A549 (cell line): Measurements from ENCODE around the gene LAMB2. TPM values are rescaled to one million over a fixed set of nuclear protein-coding genes. Genes with fewer than 3 reads are reported as not detected.
A peak's percentile ranks its signal among the peaks of the same experiment; 100 is the strongest.

Experiments
- ATAC-seq, 2 experiments: fragments of 200-7000 bp in 1 of 2; fragments of >200 bp in 1 of 2; cut with Nextera tagmentation in 1 of 2; cut with Tn5 transposase in 1 of 2; 3 replicates each; pipeline versions ENCODE4 v1.8.0 to v1.9.1; 2018 to 2020; ENCODE audit warnings: mild to moderate bottlenecking in 1 of 2, moderate library complexity in 1 of 2
- CTCF ChIA-PET: fragments of 300-600 bp; sonication (Branson Sonifier 250); formaldehyde crosslinking; extraction: SDS; loops from one replicate; lab custom pipeline; 2021; ENCODE audit warnings: antibody characterized with exemption, inconsistent platforms; lab: Yijun Ruan, JAX
- POLR2A ChIA-PET: fragments of 350-600 bp; formaldehyde crosslinking; extraction: SDS; loops from one replicate; lab custom pipeline; 2021; ENCODE audit warnings: antibody characterized with exemption, inconsistent platforms; lab: Yijun Ruan, JAX
- DNase-seq, 2 experiments: peaks; one replicate each; pipeline versions ENCODE4 v3.0.0 to v3.0.0-alpha.2; 2011 to 2016; ENCODE audit warnings: low read depth in 1 of 2, low spot score in 1 of 2
- FAIRE-seq: peaks from 2 replicates; lab custom pipeline; 2011; peaks lifted over from hg19 to GRCh38; lab: Jason Lieb, UNC
- H3K27ac ChIP-seq, 2 experiments: fragments of >200 bp; sonication (Bioruptor Twin); formaldehyde crosslinking; 3 replicates each; pipeline ENCODE4 v1.5.1; 2016 to 2017
- H3K4me1 ChIP-seq: fragments of >200 bp; sonication (Bioruptor Twin); formaldehyde crosslinking; 3 replicates; pipeline ENCODE4 v1.6.1; 2016
- H3K4me2 ChIP-seq: fragments of >200 bp; sonication (Bioruptor Twin); formaldehyde crosslinking; 3 replicates; pipeline ENCODE4 v1.6.1; 2016
- H3K4me3 ChIP-seq: fragments of >200 bp; sonication (Bioruptor Twin); formaldehyde crosslinking; 3 replicates; pipeline ENCODE4 v1.5.1; 2016
- H3K9me3 ChIP-seq: fragments of >200 bp; sonication (Bioruptor Twin); formaldehyde crosslinking; 3 replicates; pipeline ENCODE4 v1.6.1; 2016
- CBX2 ChIP-seq: fragments of 200-600 bp; sonication (generic); IDR thresholded peaks from 2 replicates; pipeline ENCODE4 v1.6.1; 2016; ENCODE audit warnings: low read depth, mild to moderate bottlenecking, borderline replicate concordance
- CHD4 ChIP-seq: fragments of 200-600 bp; sonication (generic); IDR thresholded peaks from 2 replicates; pipeline ENCODE4 v1.6.1; 2016; ENCODE audit warnings: antibody characterized with exemption, mild to moderate bottlenecking, borderline replicate concordance
- ESRRA ChIP-seq: fragments of 150-350 bp; IDR thresholded peaks from 2 replicates; pipeline ENCODE4 v1.6.1; 2014; ENCODE audit warnings: mild to moderate bottlenecking, low read length, borderline replicate concordance
- FOSB ChIP-seq: fragments of 250-450 bp; sonication (Bioruptor Pico); IDR thresholded peaks from 2 replicates; pipeline ENCODE4 v1.5.0; 2020; ENCODE audit warnings: mild to moderate bottlenecking, moderate library complexity
- HOXA7 ChIP-seq: fragments of 250-450 bp; sonication (Bioruptor Pico); IDR thresholded peaks from 2 replicates; pipeline ENCODE4 v1.5.0; 2020; ENCODE audit warnings: mild to moderate bottlenecking, moderate library complexity
- JUNB ChIP-seq: fragments of >200 bp; sonication (Bioruptor Twin); formaldehyde crosslinking; IDR thresholded peaks from 2 replicates; pipeline ENCODE4 v1.6.1; 2016
- KDM1A ChIP-seq: fragments of 200-600 bp; sonication (generic); IDR thresholded peaks from 2 replicates; pipeline ENCODE4 v1.6.1; 2016; ENCODE audit warnings: low read depth, mild to moderate bottlenecking
- KDM5A ChIP-seq: fragments of 200-600 bp; sonication (generic); IDR thresholded peaks from 2 replicates; pipeline ENCODE4 v1.6.1; 2016; ENCODE audit warnings: antibody characterized with exemption, mild to moderate bottlenecking
- MAFK ChIP-seq: fragments of 450-650 bp; IDR thresholded peaks from 2 replicates; pipeline ENCODE4 v1.6.1; 2014; ENCODE audit not compliant: partially characterized antibody
- MAZ ChIP-seq: fragments of 150-350 bp; IDR thresholded peaks from 2 replicates; pipeline ENCODE4 v1.6.1; 2014; ENCODE audit warnings: antibody characterized with exemption, low read depth, low read length, borderline replicate concordance
- MYC ChIP-seq: IDR thresholded peaks from 2 replicates; pipeline ENCODE4 v1.6.1; 2012; ENCODE audit warnings: mild to moderate bottlenecking, inconsistent platforms, low read length, improper control_type of control experiment, borderline replicate concordance
- NR3C1 ChIP-seq: fragments of >200 bp; sonication (Bioruptor Twin); formaldehyde crosslinking; IDR thresholded peaks from 3 replicates; pipeline ENCODE4 v1.6.1; 2017
- POLR2A ChIP-seq: IDR thresholded peaks from 2 replicates; pipeline ENCODE4 v1.6.1; 2012; ENCODE audit warnings: mild to moderate bottlenecking, low read length
- RCOR1 ChIP-seq: fragments of 150-350 bp; IDR thresholded peaks from 2 replicates; pipeline ENCODE4 v1.6.1; 2014; ENCODE audit warnings: antibody characterized with exemption, low read length, low read depth
- RFX5 ChIP-seq: fragments of 450-650 bp; IDR thresholded peaks from 2 replicates; pipeline ENCODE4 v1.7.1; 2014; ENCODE audit warnings: antibody characterized with exemption, mild to moderate bottlenecking, moderate library complexity
- SMC3 ChIP-seq: fragments of >200 bp; sonication (Bioruptor Twin); formaldehyde crosslinking; IDR thresholded peaks from 3 replicates; pipeline ENCODE4 v1.6.1; 2018; ENCODE audit warnings: inconsistent platforms
- SREBF2 ChIP-seq: fragments of 450-650 bp; IDR thresholded peaks from 2 replicates; pipeline ENCODE4 v1.6.1; 2014; ENCODE audit warnings: mild to moderate bottlenecking, moderate library complexity
- WGBS: methylation state at CpG from one replicate; pipeline ENCODE4 v1.1.6; 2017; ENCODE audit errors: missing lambda C conversion rate; 5-methylcytosine and 5-hydroxymethylcytosine counted together
- polyA plus RNA-seq, 4 experiments: library from polyadenylated mRNA; depleted of rRNA in 3 of 4; stranded (reverse); fragments of >200 nt; fragmentation: RNase III in 1 of 4; extraction: RNeasy Plus Mini Kit Qiagen cat#74134 plus additional on column Dnase treatment in 1 of 4; gene quantifications; 2 replicates in 3 of 4; 3 replicates in 1 of 4; pipeline ENCODE4 v1.2.3, GENCODE V29; 2011 to 2017
- TF ChIP-seq, protein P1 (sequence below): fragments of 250-450 bp; sonication (Bioruptor Pico); IDR thresholded peaks from 2 replicates; pipeline ENCODE4 v1.5.0; 2020; ENCODE audit warnings: low read depth, mild to moderate bottlenecking, moderate library complexity
- TF ChIP-seq, protein P2 (sequence below): fragments of 150-350 bp; IDR thresholded peaks from 2 replicates; pipeline ENCODE4 v1.6.1; 2014; ENCODE audit warnings: low read depth, mild to moderate bottlenecking, low read length
- TF ChIP-seq, protein P3 (sequence below): fragments of 200-600 bp; sonication (generic); IDR thresholded peaks from 2 replicates; pipeline ENCODE4 v1.6.1; 2016; ENCODE audit warnings: antibody characterized with exemption, mild to moderate bottlenecking, moderate library complexity
- TF ChIP-seq, protein P4 (sequence below): fragments of >200 bp; sonication (Bioruptor Twin); formaldehyde crosslinking; IDR thresholded peaks from 2 replicates; pipeline ENCODE4 v1.6.1; 2016
- TF ChIP-seq, protein P5 (sequence below): fragments of 450-650 bp; IDR thresholded peaks from 2 replicates; pipeline ENCODE4 v1.6.1; 2014; ENCODE audit warnings: antibody characterized with exemption
- TF ChIP-seq, protein P6 (sequence below): IDR thresholded peaks from 2 replicates; pipeline ENCODE4 v1.6.1; 2012; ENCODE audit warnings: low read depth, borderline replicate concordance
- TF ChIP-seq, protein P7 (sequence below): IDR thresholded peaks from 2 replicates; pipeline ENCODE4 v1.6.1; 2012
- TF ChIP-seq, protein P8 (sequence below): fragments of >200 bp; sonication (Bioruptor Twin); formaldehyde crosslinking; IDR thresholded peaks from 3 replicates; pipeline ENCODE4 v1.6.1; 2016

The LAMB2 gene
- polyA plus RNA-seq, 2 of the 4 experiments (the other 2 are of a cell fraction), result 87.3 to 146 TPM

DNA sequence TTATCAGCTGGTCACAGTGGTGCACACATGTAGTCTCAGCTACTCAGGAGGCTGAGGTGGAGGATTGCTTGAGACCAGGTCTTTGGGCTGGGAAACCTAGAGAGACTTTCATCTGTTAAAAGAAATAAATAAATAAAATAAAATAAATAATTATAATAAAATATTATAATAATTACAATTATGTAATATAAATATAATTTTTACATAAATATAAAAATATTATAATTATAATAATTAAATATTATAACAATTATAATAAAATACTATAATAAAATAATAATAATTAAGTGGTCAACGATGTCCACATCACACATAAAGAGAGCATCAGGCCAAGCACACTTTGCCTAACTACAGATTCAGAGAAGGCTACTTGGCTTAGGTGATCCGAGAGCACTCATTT lies 53.6 kb downstream of the LAMB2 start:
- no peak overlapping the region for H3K27ac ChIP-seq
- FAIRE-seq (no peak), ATAC-seq (no peak), DNase-seq (no peak)
- H3K9me3 ChIP-seq, result no peaks in the 10 kb centered on the region
- no peak overlapping the region for H3K4me3 ChIP-seq
- H3K4me2 ChIP-seq, result no peak overlapping the region
- 98% methylated on average over 2 of the region's 2 CpGs for WGBS
- ChIA-PET CTCF (interaction anchor here (0.7 kb wide), 1 partner anchor 119 kb away, joined by 3 read pairs; no protein-coding TSS in a partner anchor), POLR2A (no interaction called here)
- no peak for TF ChIP-seq MYC
- TF ChIP-seq POLR2A, result no peak
- TF ChIP-seq, protein P1, sequence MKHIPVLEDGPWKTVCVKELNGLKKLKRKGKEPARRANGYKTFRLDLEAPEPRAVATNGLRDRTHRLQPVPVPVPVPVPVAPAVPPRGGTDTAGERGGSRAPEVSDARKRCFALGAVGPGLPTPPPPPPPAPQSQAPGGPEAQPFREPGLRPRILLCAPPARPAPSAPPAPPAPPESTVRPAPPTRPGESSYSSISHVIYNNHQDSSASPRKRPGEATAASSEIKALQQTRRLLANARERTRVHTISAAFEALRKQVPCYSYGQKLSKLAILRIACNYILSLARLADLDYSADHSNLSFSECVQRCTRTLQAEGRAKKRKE (CRISPR knock-in tag), result no peak
- TF ChIP-seq MAZ, result no peak
- TF ChIP-seq CBX2, result no peak
- TF ChIP-seq, protein P2, sequence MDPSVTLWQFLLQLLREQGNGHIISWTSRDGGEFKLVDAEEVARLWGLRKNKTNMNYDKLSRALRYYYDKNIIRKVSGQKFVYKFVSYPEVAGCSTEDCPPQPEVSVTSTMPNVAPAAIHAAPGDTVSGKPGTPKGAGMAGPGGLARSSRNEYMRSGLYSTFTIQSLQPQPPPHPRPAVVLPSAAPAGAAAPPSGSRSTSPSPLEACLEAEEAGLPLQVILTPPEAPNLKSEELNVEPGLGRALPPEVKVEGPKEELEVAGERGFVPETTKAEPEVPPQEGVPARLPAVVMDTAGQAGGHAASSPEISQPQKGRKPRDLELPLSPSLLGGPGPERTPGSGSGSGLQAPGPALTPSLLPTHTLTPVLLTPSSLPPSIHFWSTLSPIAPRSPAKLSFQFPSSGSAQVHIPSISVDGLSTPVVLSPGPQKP, result no peak
- no peaks in the 10 kb centered on the region for H3K4me1 ChIP-seq

DNA sequence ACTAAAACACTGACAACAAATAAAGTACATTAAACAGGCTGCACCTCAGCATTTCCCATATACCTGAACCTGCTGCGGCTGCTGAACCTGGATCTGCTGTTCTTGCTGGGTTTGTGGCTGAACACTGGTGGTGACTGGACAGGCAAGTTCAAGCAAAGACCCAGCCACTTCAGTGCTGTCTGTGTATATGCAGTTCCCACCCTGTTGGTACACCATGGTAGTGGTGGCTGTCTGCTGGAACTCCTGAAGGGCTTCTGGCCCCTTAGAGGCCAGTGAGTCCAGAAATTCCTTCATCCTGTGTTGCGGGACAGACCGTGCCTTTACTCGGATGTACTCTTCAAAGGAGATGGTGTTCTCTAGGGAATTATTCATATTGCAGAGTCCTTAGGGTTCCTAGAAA lies 56.2 kb downstream of the LAMB2 start:
- no peak overlapping the region for H3K27ac ChIP-seq
- FAIRE-seq, result no peak
- ChIA-PET POLR2A (no interaction called here), CTCF (no interaction called here)
- H3K4me2 ChIP-seq, result no peak overlapping the region
- peak in 1 of 2 experiments; percentile 38; a peak in 1 of 6 replicates for ATAC-seq
- 96% methylated on average over 4 of the region's 4 CpGs for WGBS
- TF ChIP-seq MAFK, result no peak
- no peak for TF ChIP-seq CHD4
- TF ChIP-seq, protein P3, sequence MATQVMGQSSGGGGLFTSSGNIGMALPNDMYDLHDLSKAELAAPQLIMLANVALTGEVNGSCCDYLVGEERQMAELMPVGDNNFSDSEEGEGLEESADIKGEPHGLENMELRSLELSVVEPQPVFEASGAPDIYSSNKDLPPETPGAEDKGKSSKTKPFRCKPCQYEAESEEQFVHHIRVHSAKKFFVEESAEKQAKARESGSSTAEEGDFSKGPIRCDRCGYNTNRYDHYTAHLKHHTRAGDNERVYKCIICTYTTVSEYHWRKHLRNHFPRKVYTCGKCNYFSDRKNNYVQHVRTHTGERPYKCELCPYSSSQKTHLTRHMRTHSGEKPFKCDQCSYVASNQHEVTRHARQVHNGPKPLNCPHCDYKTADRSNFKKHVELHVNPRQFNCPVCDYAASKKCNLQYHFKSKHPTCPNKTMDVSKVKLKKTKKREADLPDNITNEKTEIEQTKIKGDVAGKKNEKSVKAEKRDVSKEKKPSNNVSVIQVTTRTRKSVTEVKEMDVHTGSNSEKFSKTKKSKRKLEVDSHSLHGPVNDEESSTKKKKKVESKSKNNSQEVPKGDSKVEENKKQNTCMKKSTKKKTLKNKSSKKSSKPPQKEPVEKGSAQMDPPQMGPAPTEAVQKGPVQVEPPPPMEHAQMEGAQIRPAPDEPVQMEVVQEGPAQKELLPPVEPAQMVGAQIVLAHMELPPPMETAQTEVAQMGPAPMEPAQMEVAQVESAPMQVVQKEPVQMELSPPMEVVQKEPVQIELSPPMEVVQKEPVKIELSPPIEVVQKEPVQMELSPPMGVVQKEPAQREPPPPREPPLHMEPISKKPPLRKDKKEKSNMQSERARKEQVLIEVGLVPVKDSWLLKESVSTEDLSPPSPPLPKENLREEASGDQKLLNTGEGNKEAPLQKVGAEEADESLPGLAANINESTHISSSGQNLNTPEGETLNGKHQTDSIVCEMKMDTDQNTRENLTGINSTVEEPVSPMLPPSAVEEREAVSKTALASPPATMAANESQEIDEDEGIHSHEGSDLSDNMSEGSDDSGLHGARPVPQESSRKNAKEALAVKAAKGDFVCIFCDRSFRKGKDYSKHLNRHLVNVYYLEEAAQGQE, result no peak
- no peak for TF ChIP-seq SREBF2
- TF ChIP-seq, protein P4, sequence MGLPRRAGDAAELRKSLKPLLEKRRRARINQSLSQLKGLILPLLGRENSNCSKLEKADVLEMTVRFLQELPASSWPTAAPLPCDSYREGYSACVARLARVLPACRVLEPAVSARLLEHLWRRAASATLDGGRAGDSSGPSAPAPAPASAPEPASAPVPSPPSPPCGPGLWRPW, result no peak
- TF ChIP-seq RFX5, result no peak
- no peak for TF ChIP-seq KDM1A
- no peak for TF ChIP-seq NR3C1
- no peak for TF ChIP-seq FOSB
- TF ChIP-seq RCOR1, result no peak
- no peak for TF ChIP-seq SMC3
- no peak for TF ChIP-seq ESRRA
- TF ChIP-seq, protein P5, sequence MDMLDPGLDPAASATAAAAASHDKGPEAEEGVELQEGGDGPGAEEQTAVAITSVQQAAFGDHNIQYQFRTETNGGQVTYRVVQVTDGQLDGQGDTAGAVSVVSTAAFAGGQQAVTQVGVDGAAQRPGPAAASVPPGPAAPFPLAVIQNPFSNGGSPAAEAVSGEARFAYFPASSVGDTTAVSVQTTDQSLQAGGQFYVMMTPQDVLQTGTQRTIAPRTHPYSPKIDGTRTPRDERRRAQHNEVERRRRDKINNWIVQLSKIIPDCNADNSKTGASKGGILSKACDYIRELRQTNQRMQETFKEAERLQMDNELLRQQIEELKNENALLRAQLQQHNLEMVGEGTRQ, result no peak
- TF ChIP-seq, protein P6, sequence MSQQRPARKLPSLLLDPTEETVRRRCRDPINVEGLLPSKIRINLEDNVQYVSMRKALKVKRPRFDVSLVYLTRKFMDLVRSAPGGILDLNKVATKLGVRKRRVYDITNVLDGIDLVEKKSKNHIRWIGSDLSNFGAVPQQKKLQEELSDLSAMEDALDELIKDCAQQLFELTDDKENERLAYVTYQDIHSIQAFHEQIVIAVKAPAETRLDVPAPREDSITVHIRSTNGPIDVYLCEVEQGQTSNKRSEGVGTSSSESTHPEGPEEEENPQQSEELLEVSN, result no peak
- TF ChIP-seq JUNB, result no peak
- TF ChIP-seq MAZ, result no peak
- TF ChIP-seq, protein P7, sequence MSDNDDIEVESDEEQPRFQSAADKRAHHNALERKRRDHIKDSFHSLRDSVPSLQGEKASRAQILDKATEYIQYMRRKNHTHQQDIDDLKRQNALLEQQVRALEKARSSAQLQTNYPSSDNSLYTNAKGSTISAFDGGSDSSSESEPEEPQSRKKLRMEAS, result no peak
- TF ChIP-seq KDM5A, result no peak
- no peak for TF ChIP-seq HOXA7
- TF ChIP-seq, protein P8, sequence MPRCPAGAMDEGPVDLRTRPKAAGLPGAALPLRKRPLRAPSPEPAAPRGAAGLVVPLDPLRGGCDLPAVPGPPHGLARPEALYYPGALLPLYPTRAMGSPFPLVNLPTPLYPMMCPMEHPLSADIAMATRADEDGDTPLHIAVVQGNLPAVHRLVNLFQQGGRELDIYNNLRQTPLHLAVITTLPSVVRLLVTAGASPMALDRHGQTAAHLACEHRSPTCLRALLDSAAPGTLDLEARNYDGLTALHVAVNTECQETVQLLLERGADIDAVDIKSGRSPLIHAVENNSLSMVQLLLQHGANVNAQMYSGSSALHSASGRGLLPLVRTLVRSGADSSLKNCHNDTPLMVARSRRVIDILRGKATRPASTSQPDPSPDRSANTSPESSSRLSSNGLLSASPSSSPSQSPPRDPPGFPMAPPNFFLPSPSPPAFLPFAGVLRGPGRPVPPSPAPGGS, result no peak
- H3K4me3 ChIP-seq, result no peak overlapping the region
- H3K4me1 ChIP-seq, result no peaks in the 10 kb centered on the region
- no peak for DNase-seq
- no peaks in the 10 kb centered on the region for H3K9me3 ChIP-seq
